Astrocyte (in vitro differentiated cells and primary cell): ENCODE measurements around the gene ZFR. TPM values are rescaled to one million over a fixed set of nuclear protein-coding genes. Genes with fewer than 3 reads are reported as not detected.

Source experiments
- DNase-seq: peaks from one replicate; pipeline ENCODE4 v3.0.0-alpha.2; 2010; ENCODE audit warnings: low read depth
- FAIRE-seq: peaks from 2 replicates; lab custom pipeline; 2011; peaks lifted over from hg19 to GRCh38; lab: Jason Lieb, UNC
- H2AFZ ChIP-seq: 2 replicates; pipeline ENCODE4 v1.6.0; 2012; ENCODE audit warnings: low read depth, low read length, inconsistent platforms
- H3K27ac ChIP-seq: 2 replicates; pipeline ENCODE4 v1.5.1; 2011; ENCODE audit warnings: low read depth, low read length, inconsistent platforms
- H3K27me3 ChIP-seq: 2 replicates; pipeline ENCODE4 v1.6.0; 2011; ENCODE audit warnings: low read length, inconsistent platforms; ENCODE audit not compliant: insufficient read depth
- H3K36me3 ChIP-seq: 2 replicates; pipeline ENCODE4 v1.5.1; 2011; ENCODE audit warnings: low read length, inconsistent platforms; ENCODE audit not compliant: insufficient read depth
- H3K4me1 ChIP-seq: 2 replicates; pipeline ENCODE4 v1.5.1; 2011; ENCODE audit warnings: low read length, inconsistent platforms; ENCODE audit not compliant: insufficient read depth
- H3K4me2 ChIP-seq: 2 replicates; pipeline ENCODE4 v1.6.0; 2012; ENCODE audit warnings: low read length, inconsistent platforms
- H3K4me3 ChIP-seq: 2 replicates; pipeline ENCODE4 v1.5.1; 2011; ENCODE audit warnings: low read depth, mild to moderate bottlenecking, low read length, inconsistent platforms; ENCODE audit not compliant: insufficient read depth
- H3K79me2 ChIP-seq: 2 replicates; pipeline ENCODE4 v1.6.0; 2012; ENCODE audit warnings: mild to moderate bottlenecking, low read length, inconsistent platforms; ENCODE audit not compliant: insufficient read depth
- H3K9ac ChIP-seq: 2 replicates; pipeline ENCODE4 v1.6.0; 2012; ENCODE audit warnings: mild to moderate bottlenecking, low read length, inconsistent platforms
- H3K9me3 ChIP-seq: 2 replicates; pipeline ENCODE4 v1.5.1; 2012; ENCODE audit warnings: low read depth, mild to moderate bottlenecking, low read length, inconsistent platforms; ENCODE audit not compliant: insufficient read depth
- H4K20me1 ChIP-seq: 2 replicates; pipeline ENCODE4 v1.6.0; 2012; ENCODE audit warnings: low read length, inconsistent platforms; ENCODE audit not compliant: insufficient read depth
- H3K27ac Mint-ChIP-seq: one replicate; pipeline ENCODE4 v1.8.0; 2021; ENCODE audit warnings: mild to moderate bottlenecking, mixed read lengths; ENCODE audit not compliant: unreplicated experiment
- H3K27me3 Mint-ChIP-seq: one replicate; pipeline ENCODE4 v1.8.0; 2021; ENCODE audit warnings: low read depth, mixed read lengths; ENCODE audit not compliant: unreplicated experiment
- H3K36me3 Mint-ChIP-seq: one replicate; pipeline ENCODE4 v1.8.0; 2021; ENCODE audit warnings: low read depth, mixed read lengths; ENCODE audit not compliant: unreplicated experiment
- H3K4me1 Mint-ChIP-seq: one replicate; pipeline ENCODE4 v1.8.0; 2021; ENCODE audit warnings: low read depth, mixed read lengths; ENCODE audit not compliant: unreplicated experiment
- H3K4me3 Mint-ChIP-seq: one replicate; pipeline ENCODE4 v1.8.0; 2021; ENCODE audit warnings: mild to moderate bottlenecking, moderate library complexity, mixed read lengths; ENCODE audit not compliant: unreplicated experiment
- H3K9me3 Mint-ChIP-seq: one replicate; pipeline ENCODE4 v1.8.0; 2021; ENCODE audit warnings: mild to moderate bottlenecking, mixed read lengths; ENCODE audit not compliant: unreplicated experiment
- EZH2 ChIP-seq: IDR thresholded peaks from 2 replicates; pipeline ENCODE4 v1.6.1; 2012; ENCODE audit warnings: mild to moderate bottlenecking, low read length, inconsistent platforms; ENCODE audit not compliant: insufficient read depth
- total RNA-seq: library from RNA; stranded (reverse); gene quantifications from 2 replicates; pipeline ENCODE4 v1.2.1, GENCODE V29; 2021
- TF ChIP-seq, protein P1 (sequence below): IDR thresholded peaks from 2 replicates; pipeline ENCODE4 v1.5.1; 2011; ENCODE audit warnings: low read depth, mild to moderate bottlenecking, inconsistent platforms, low read length, moderate library complexity; ENCODE audit not compliant: insufficient read depth

ZFR gene
- total RNA-seq, 1 donor from 2014 or later, result 68.4 TPM

DNA sequence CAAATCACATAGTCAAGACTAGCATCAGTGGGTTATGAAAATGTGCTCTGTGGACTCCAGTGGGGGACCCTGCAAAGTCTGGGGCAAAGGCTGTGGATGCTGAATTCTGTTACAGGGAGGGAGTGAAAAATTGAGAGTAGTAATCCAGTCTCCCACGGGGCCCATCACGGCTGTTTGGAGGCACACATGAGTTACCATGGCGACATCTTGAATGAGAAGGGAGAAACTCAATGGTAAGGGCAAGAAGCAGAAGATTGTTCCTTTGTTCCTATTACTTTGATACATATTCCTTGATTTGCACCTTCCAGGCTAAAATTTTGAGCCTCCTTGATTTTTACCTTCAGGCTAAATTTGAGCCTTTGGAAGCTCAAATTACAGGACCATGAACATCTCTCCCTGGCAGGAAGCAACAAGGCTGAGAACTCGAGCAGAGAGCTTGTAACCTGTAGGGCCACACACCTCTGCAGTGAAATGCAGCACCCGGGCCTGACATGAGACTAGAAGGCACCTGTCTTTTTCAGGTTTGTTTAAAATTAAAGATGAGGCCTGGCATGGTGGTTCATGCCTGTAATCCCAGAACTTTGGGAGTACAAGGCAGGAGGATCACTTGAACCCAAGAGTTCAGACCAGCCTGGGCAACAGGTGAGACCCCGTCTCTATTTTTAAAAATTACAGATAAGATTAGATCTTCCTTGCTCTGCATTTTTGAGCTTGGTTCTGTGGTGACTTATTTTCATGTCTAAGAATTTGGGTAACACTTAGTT lies 31.0 kb upstream of the ZFR start:
- Histone ChIP-seq H3K9ac (no peak overlapping the region), H2AFZ (no peak overlapping the region), H4K20me1 (no peaks in the 10 kb centered on the region), H3K27me3 (no peaks in the 10 kb centered on the region), H3K9me3 (no peaks in the 10 kb centered on the region), H3K4me1 (no peaks in the 10 kb centered on the region), H3K4me2 (no peak overlapping the region), H3K27ac (no peak overlapping the region), H3K36me3 (no peaks in the 10 kb centered on the region), H3K4me3 (no peak overlapping the region), H3K79me2 (no peaks in the 10 kb centered on the region)
- Mint-ChIP-seq H3K27me3 (peaks cover 8% of the 10 kb centered on the region), H3K27ac (no peak overlapping the region), H3K4me3 (no peak overlapping the region), H3K4me1 (no peaks in the 10 kb centered on the region), H3K36me3 (no peaks in the 10 kb centered on the region), H3K9me3 (peaks cover 1% of the 10 kb centered on the region)
- FAIRE-seq (no peak), DNase-seq (no peak)
- TF ChIP-seq, protein P1, sequence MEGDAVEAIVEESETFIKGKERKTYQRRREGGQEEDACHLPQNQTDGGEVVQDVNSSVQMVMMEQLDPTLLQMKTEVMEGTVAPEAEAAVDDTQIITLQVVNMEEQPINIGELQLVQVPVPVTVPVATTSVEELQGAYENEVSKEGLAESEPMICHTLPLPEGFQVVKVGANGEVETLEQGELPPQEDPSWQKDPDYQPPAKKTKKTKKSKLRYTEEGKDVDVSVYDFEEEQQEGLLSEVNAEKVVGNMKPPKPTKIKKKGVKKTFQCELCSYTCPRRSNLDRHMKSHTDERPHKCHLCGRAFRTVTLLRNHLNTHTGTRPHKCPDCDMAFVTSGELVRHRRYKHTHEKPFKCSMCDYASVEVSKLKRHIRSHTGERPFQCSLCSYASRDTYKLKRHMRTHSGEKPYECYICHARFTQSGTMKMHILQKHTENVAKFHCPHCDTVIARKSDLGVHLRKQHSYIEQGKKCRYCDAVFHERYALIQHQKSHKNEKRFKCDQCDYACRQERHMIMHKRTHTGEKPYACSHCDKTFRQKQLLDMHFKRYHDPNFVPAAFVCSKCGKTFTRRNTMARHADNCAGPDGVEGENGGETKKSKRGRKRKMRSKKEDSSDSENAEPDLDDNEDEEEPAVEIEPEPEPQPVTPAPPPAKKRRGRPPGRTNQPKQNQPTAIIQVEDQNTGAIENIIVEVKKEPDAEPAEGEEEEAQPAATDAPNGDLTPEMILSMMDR, result no peak
- TF ChIP-seq EZH2, result no peak

DNA sequence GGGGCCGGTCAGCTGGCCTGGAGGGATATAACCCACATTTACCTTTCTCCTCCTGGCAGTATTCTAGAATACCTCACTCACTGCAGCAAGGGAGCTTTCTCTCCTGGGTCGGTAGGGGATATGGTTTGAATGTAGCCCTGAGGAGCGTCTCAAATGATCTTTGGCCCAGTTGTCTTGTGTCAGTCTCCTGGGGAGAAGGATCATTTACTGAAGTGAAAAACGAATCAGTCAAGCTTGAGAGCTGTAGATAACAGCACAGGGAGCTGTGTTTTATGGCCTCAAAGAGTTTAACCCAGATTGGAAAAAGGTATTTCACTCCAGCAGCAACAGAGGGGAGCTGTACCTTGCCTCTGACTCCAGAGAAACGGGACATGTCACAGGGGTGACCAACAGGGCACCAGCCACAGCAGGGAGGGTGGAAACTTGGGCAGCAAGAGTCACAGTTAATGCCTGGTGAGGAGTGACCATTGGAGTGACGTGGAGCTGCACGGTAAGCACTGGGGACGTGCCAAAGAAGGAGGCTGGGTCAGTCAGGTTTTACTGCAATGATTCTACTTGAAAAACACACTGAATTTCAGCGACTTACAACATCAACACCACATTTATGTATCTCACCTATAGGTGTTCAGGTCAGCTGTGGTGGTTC lies 29.8 kb upstream of the ZFR start:
- H4K20me1 ChIP-seq, result no peaks in the 10 kb centered on the region
- H3K36me3 ChIP-seq, result no peaks in the 10 kb centered on the region
- H3K4me1 ChIP-seq, result no peaks in the 10 kb centered on the region
- H2AFZ ChIP-seq, result no peak overlapping the region
- Mint-ChIP-seq H3K9me3 (peaks cover 1% of the 10 kb centered on the region), H3K36me3 (no peaks in the 10 kb centered on the region), H3K4me1 (no peaks in the 10 kb centered on the region), H3K27me3 (peaks cover 11% of the 10 kb centered on the region), H3K27ac (no peak overlapping the region), H3K4me3 (no peak overlapping the region)
- no peaks in the 10 kb centered on the region for H3K9me3 ChIP-seq
- DNase-seq (no peak), FAIRE-seq (no peak)
- no peaks in the 10 kb centered on the region for H3K27me3 ChIP-seq
- TF ChIP-seq, protein P1, result no peak
- TF ChIP-seq EZH2, result no peak
- H3K9ac ChIP-seq, result no peak overlapping the region
- H3K4me3 ChIP-seq, result no peak overlapping the region
- no peak overlapping the region for H3K27ac ChIP-seq
- H3K4me2 ChIP-seq, result no peak overlapping the region
- no peaks in the 10 kb centered on the region for H3K79me2 ChIP-seq

DNA sequence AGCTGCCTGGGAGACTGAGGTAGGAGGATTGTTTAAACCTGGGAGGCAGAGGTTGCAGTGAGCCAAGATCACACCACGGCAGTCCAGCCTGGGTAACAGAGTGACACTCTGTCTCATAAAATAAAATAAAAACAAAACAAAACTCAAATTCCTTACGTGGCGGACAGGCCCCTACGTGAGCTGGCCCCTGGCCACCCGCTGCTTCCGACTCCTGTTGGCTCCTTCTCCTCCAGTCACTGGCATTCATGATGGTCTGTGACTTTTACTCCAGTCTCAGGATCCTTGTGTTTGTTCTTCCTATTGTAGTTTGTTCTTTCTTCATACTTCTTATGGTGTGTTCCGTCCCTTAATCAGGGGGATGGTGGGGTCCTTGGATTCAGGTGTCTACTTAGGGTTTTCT lies 28.5 kb upstream of the ZFR start:
- no peak overlapping the region for H3K9ac ChIP-seq
- H2AFZ ChIP-seq, result no peak overlapping the region
- H3K4me3 ChIP-seq, result no peak overlapping the region
- H3K36me3 Mint-ChIP-seq, result no peaks in the 10 kb centered on the region
- H3K9me3 Mint-ChIP-seq, result peaks cover 1% of the 10 kb centered on the region
- H4K20me1 ChIP-seq, result no peaks in the 10 kb centered on the region
- H3K27me3 ChIP-seq, result peaks cover 2% of the 10 kb centered on the region
- H3K4me2 ChIP-seq, result no peak overlapping the region
- no peak overlapping the region for H3K27ac Mint-ChIP-seq
- no peaks in the 10 kb centered on the region for H3K36me3 ChIP-seq
- no peak overlapping the region for H3K4me3 Mint-ChIP-seq
- no peaks in the 10 kb centered on the region for H3K4me1 Mint-ChIP-seq
- no peak for FAIRE-seq
- H3K4me1 ChIP-seq, result no peaks in the 10 kb centered on the region
- no peak for DNase-seq
- TF ChIP-seq, protein P1, result no peak
- TF ChIP-seq EZH2, result no peak
- H3K79me2 ChIP-seq, result no peaks in the 10 kb centered on the region
- no peaks in the 10 kb centered on the region for H3K9me3 ChIP-seq
- peaks cover 14% of the 10 kb centered on the region for H3K27me3 Mint-ChIP-seq
- no peak overlapping the region for H3K27ac ChIP-seq
